Lung (tissue), 12 donors: ENCODE data around the gene PALB2. TPM values are rescaled to one million over a fixed set of nuclear protein-coding genes. Genes with fewer than 3 reads are reported as not detected.

Experiments
- ATAC-seq: fragments of 200-7000 bp; cut with Tn5 transposase; one replicate; pipeline ENCODE4 v1.9.1; 2020; ENCODE audit warnings: moderate number of reproducible peaks; ENCODE audit not compliant: insufficient read depth, low FRiP score
- DNase-seq, 3 donors: peaks; one replicate each; pipeline ENCODE4 v3.0.0-alpha.2; 2013 to 2017
- H3K27ac ChIP-seq, 2 donors: one replicate each; pipeline ENCODE4 v1.5.1; 2013; ENCODE audit warnings: mild to moderate bottlenecking in 2 of 2, moderate library complexity in 2 of 2, control low read depth in 1 of 2, inconsistent platforms in 1 of 2, low read depth in 1 of 2, low read length in 1 of 2
- H3K27me3 ChIP-seq, 3 donors: one replicate each; pipeline ENCODE4 v1.5.1; 2013; ENCODE audit warnings: low read length in 2 of 3; ENCODE audit not compliant: control insufficient read depth in 3 of 3, insufficient read depth in 3 of 3
- H3K36me3 ChIP-seq, 4 donors: one replicate each; pipeline ENCODE4 v1.5.1; 2013; ENCODE audit warnings: low read length in 4 of 4, mild to moderate bottlenecking in 1 of 4, moderate library complexity in 1 of 4; ENCODE audit not compliant: control insufficient read depth in 4 of 4, insufficient read depth in 4 of 4
- H3K4me1 ChIP-seq, 5 donors: one replicate each; pipeline ENCODE4 v1.5.1; 2013; ENCODE audit warnings: low read length in 5 of 5, mild to moderate bottlenecking in 2 of 5, moderate library complexity in 1 of 5; ENCODE audit not compliant: control insufficient read depth in 5 of 5, insufficient read depth in 5 of 5
- H3K4me3 ChIP-seq: one replicate; pipeline ENCODE4 v1.5.1; 2013; ENCODE audit warnings: mild to moderate bottlenecking, control low read depth, moderate library complexity
- H3K9ac ChIP-seq, 2 donors: one replicate each; pipeline ENCODE4 v1.5.1; 2013; ENCODE audit warnings: low read length in 2 of 2, control low read depth in 1 of 2; ENCODE audit not compliant: insufficient read depth in 1 of 2
- H3K9me3 ChIP-seq, 4 donors: one replicate each; pipeline ENCODE4 v1.5.1; 2013; ENCODE audit warnings: low read length in 3 of 4, mild to moderate bottlenecking in 1 of 4, moderate library complexity in 1 of 4; ENCODE audit not compliant: control insufficient read depth in 4 of 4, insufficient read depth in 3 of 4
- WGBS, 2 donors: extraction: QIAGEN DNeasy Blood & Tissue Kit; methylation state at CpG; one replicate each; pipeline ENCODE4 v1.1.7; 2013; 5-methylcytosine and 5-hydroxymethylcytosine counted together
- polyA plus RNA-seq, 2 donors: library from polyadenylated mRNA; stranded (reverse); fragments of 200-250 nt; gene quantifications; one replicate each; pipeline ENCODE4 v1.2.1, GENCODE V29; 2013
- total RNA-seq, 2 donors: library from RNA; depleted of rRNA in 1 of 2; stranded (reverse); fragments of >200 nt in 1 of 2; gene quantifications; one replicate each; pipeline ENCODE4 v1.2.1, GENCODE V29; 2014 to 2021
- TF ChIP-seq, protein P1 (sequence below): IDR thresholded peaks from 2 replicates; pipeline ENCODE4 v1.5.1; 2012; ENCODE audit warnings: mild to moderate bottlenecking; ENCODE audit errors: control extremely low read depth, extremely low read depth
- donor health status: control.
- donor health status: control.
- donor health status: Bipolar disorder and iron deficiency.
- donor health status: healthy.
- donor health status: DM: yes; HTN: yes; CAD: no.

Gene PALB2
- total and polyA plus RNA-seq, 4 donors = 6.3 to 12.9 (median 10.1) TPM

DNA sequence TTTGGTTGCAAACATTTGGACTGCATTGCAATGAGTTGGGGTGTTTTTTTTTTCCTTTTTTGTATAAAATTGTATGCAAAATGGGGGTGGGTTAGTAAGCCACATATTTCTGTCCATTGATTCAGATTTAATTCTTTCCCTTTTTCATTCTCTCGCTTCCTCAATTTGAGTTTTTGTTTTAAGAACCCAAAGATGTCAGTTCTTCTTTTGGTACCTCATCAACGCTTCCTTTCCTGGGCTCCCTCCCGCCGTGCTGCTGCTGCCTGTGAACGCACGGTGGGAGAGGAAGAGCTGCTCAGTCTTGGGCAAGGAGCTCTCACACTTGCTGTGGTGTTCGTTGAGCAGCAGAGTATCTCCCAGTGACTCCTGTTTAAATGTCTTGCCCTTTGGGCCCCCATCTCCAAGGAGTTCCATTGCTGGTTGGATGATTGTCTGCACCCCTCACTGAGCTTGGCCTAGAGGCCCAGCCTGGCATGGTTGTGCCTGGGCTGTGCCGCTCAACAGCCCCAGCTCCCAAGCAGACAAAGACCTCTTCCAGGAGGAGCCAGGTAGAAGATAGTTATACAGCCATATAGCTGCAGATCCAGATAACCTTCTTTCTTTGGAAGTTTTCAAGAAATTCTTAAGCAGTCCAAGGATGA, 70.0 kb downstream of the PALB2 start:
- Histone ChIP-seq H3K27me3 (no peaks in the 10 kb centered on the region), H3K9me3 (no peaks in the 10 kb centered on the region), H3K36me3 (peaks cover 34 to 41% (median 38%) of the 10 kb centered on the region in 4 donors), H3K9ac (no peak overlapping the region), H3K27ac (no peak overlapping the region), H3K4me1 (no peaks in the 10 kb centered on the region), H3K4me3 (no peak overlapping the region)
- WGBS, 2 donors = 32 to 68% methylated on average over 8 of the region's 8 CpGs
- ATAC-seq (no peak), DNase-seq (no peak)
- TF ChIP-seq, protein P1, sequence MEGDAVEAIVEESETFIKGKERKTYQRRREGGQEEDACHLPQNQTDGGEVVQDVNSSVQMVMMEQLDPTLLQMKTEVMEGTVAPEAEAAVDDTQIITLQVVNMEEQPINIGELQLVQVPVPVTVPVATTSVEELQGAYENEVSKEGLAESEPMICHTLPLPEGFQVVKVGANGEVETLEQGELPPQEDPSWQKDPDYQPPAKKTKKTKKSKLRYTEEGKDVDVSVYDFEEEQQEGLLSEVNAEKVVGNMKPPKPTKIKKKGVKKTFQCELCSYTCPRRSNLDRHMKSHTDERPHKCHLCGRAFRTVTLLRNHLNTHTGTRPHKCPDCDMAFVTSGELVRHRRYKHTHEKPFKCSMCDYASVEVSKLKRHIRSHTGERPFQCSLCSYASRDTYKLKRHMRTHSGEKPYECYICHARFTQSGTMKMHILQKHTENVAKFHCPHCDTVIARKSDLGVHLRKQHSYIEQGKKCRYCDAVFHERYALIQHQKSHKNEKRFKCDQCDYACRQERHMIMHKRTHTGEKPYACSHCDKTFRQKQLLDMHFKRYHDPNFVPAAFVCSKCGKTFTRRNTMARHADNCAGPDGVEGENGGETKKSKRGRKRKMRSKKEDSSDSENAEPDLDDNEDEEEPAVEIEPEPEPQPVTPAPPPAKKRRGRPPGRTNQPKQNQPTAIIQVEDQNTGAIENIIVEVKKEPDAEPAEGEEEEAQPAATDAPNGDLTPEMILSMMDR = no peak

DNA sequence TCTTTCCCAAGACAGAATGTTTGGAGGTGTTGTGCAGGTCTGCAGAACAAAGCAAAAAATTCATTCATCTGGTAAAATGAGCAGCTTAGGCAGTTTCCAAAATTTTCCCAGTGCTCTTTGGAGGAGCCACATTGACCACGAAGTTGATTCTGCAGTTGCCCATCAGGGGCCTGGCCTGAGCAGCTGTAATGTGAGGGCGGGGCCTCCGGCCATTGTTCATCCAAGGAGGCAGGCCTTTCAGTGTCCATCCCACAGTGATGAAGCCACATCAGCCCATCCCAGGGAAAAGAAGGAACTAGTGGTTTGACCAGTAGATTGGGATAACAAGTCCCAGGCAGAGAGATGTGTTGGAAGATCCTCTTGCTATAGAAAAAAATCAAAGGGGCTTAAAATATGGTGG, 73.5 kb downstream of the PALB2 start:
- H3K9me3 ChIP-seq = no peaks in the 10 kb centered on the region
- H3K27ac ChIP-seq = no peak overlapping the region
- ATAC-seq (no peak), DNase-seq (no peak)
- TF ChIP-seq, protein P1 = no peak
- 91 to 99% methylated on average over 3 of the region's 3 CpGs for WGBS, 2 donors
- peaks cover 44 to 54% (median 50%) of the 10 kb centered on the region in 4 donors for H3K36me3 ChIP-seq
- peaks cover 0 to 2% (median 0%) of the 10 kb centered on the region in 5 donors for H3K4me1 ChIP-seq
- H3K4me3 ChIP-seq = no peak overlapping the region
- no peaks in the 10 kb centered on the region for H3K27me3 ChIP-seq
- no peak overlapping the region for H3K9ac ChIP-seq

DNA sequence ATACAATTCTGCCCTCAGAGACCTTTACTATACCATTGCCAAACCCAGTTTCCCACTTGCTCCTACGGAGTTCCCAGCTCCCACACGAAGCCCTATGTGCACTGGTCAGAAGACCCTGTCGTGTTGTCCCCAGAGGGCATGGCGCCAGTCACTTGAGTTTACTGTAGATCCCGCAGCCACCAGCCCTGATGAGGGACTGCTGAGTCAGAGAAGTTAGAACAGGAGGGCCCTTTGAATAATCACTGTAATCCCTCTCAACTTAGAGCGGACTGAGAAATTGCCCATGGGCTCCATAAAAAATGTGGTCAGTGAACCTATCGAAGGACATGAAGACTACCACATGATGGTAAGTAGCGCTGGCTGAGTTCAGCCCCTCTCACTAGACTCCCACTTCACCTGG, 74.4 kb downstream of the PALB2 start:
- DNase-seq (no peak), ATAC-seq (no peak)
- TF ChIP-seq, protein P1 = no peak
- no peaks in the 10 kb centered on the region for H3K27me3 ChIP-seq
- no peak overlapping the region for H3K9ac ChIP-seq
- WGBS, 2 donors = 95 to 97% methylated on average over 8 of the region's 8 CpGs
- peaks cover 45 to 51% (median 48%) of the 10 kb centered on the region in 4 donors for H3K36me3 ChIP-seq
- no peaks in the 10 kb centered on the region for H3K9me3 ChIP-seq
- H3K4me1 ChIP-seq = peaks cover 0 to 2% (median 0%) of the 10 kb centered on the region in 5 donors
- no peak overlapping the region for H3K4me3 ChIP-seq
- no peak overlapping the region for H3K27ac ChIP-seq
